GM10847 (cell line): Measurements from ENCODE around the gene RHEX.

Experiments used
- POLR2A ChIP-seq: IDR thresholded peaks from 2 replicates; pipeline ENCODE4 v1.6.1; 2011; ENCODE audit not compliant: insufficient read length; ENCODE audit errors: extremely low read depth

Gene RHEX

GRCh38 chr1:206021626-206022365 lies 31.2 kb upstream of the RHEX start:
- TF ChIP-seq POLR2A: no peak

GRCh38 chr1:206022766-206023165 lies 30.2 kb upstream of the RHEX start:
- TF ChIP-seq POLR2A: no peak

- TF ChIP-seq POLR2A: no peak
These were observed 29.3 kb upstream of the RHEX start, which contains the start of gene CTSE for GRCh38 chr1:206023695-206024094. Gene CTSE, minus strand, starts transcription at chr1:206023895. Its CDS starts 104 bp downstream, at chr1:206023791.

- TF ChIP-seq POLR2A: no peak
These were observed 27.6 kb upstream of the RHEX start for GRCh38 chr1:206025283-206025820.

GRCh38 chr1:206029484-206029883 lies 23.5 kb upstream of the RHEX start:
- no peak for TF ChIP-seq POLR2A

GRCh38 chr1:206030191-206030590 lies 22.8 kb upstream of the RHEX start:
- TF ChIP-seq POLR2A: no peak

GRCh38 chr1:206030714-206031113 lies 22.3 kb upstream of the RHEX start:
- no peak for TF ChIP-seq POLR2A

GRCh38 chr1:206032380-206033140 lies 20.4 kb upstream of the RHEX start:
- no peak for TF ChIP-seq POLR2A

- no peak for TF ChIP-seq POLR2A
These were observed 17.9 kb upstream of the RHEX start for GRCh38 chr1:206035027-206035426.

GRCh38 chr1:206036663-206037455 lies 16.1 kb upstream of the RHEX start:
- TF ChIP-seq POLR2A: no peak

GRCh38 chr1:206037581-206037980 lies 15.4 kb upstream of the RHEX start:
- TF ChIP-seq POLR2A: no peak

GRCh38 chr1:206039046-206039973 lies 13.7 kb upstream of the RHEX start:
- TF ChIP-seq POLR2A: no peak

- no peak for TF ChIP-seq POLR2A
These were observed 12.6 kb upstream of the RHEX start for GRCh38 chr1:206040328-206040727.

GRCh38 chr1:206041640-206042039 lies 11.3 kb upstream of the RHEX start:
- no peak for TF ChIP-seq POLR2A
